ENCODE measurements around the gene SLC25A47.
"Not testable (repeated sequence)": the region's sequence is repeated elsewhere in the genome, so short reads cannot be mapped to it uniquely, and the experiment has no call there.

SLC25A47 gene

GRCh38 chr14:100325231-100325632, 2.1 kb downstream of the SLC25A47 start:
- no peak for DNase-seq (ENCODE audit: low spot score)

- DNase-seq (ENCODE audit: low spot score): no peak
Measured at GRCh38 chr14:100325958-100326357, 2.8 kb downstream of the SLC25A47 start.

GRCh38 chr14:100327128-100327527, 4.0 kb downstream of the SLC25A47 start:
- DNase-seq (ENCODE audit: low spot score): no peak

- no peak for DNase-seq (ENCODE audit: low spot score)
Measured at GRCh38 chr14:100328495-100329163, 5.5 kb downstream of the SLC25A47 start.

GRCh38 chr14:100329233-100330006, 6.3 kb downstream of the SLC25A47 start:
- DNase-seq (ENCODE audit: low spot score): no peak

- no peak for DNase-seq (ENCODE audit: low spot score)
Measured at GRCh38 chr14:100330007-100330344, 6.8 kb downstream of the SLC25A47 start.

GRCh38 chr14:100330388-100330931, 7.3 kb downstream of the SLC25A47 start:
- DNase-seq (ENCODE audit: low spot score): no peak

GRCh38 chr14:100332071-100332639, 9.0 kb downstream of the SLC25A47 start:
- DNase-seq (ENCODE audit: low spot score): no peak

- no peak for DNase-seq (ENCODE audit: low spot score)
Measured at GRCh38 chr14:100332797-100333196, 9.7 kb downstream of the SLC25A47 start.

GRCh38 chr14:100333311-100333710, 10.2 kb downstream of the SLC25A47 start:
- DNase-seq (ENCODE audit: low spot score): no peak

- no peak for DNase-seq (ENCODE audit: low spot score)
Measured at GRCh38 chr14:100333827-100334226, 10.7 kb downstream of the SLC25A47 start.

GRCh38 chr14:100334904-100335303, 11.8 kb downstream of the SLC25A47 start:
- DNase-seq (ENCODE audit: low spot score): no peak

- no peak for DNase-seq (ENCODE audit: low spot score)
Measured at GRCh38 chr14:100336618-100337530, 13.7 kb downstream of the SLC25A47 start.

- DNase-seq (ENCODE audit: low spot score): no peak
Measured at GRCh38 chr14:100339766-100340422, 16.8 kb downstream of the SLC25A47 start.

- no peak for DNase-seq (ENCODE audit: low spot score)
Measured at GRCh38 chr14:100340423-100340813, 17.3 kb downstream of the SLC25A47 start.

GRCh38 chr14:100341301-100342031, 18.3 kb downstream of the SLC25A47 start:
- no peak for DNase-seq (ENCODE audit: low spot score)

GRCh38 chr14:100342195-100342594, 19.1 kb downstream of the SLC25A47 start:
- DNase-seq (ENCODE audit: low spot score): no peak

GRCh38 chr14:100342826-100343225, 19.7 kb downstream of the SLC25A47 start:
- not testable (repeated sequence) for DNase-seq (ENCODE audit: low spot score)

GRCh38 chr14:100344657-100345056, 21.5 kb downstream of the SLC25A47 start:
- DNase-seq (ENCODE audit: low spot score): not testable (repeated sequence)

- DNase-seq (ENCODE audit: low spot score): no peak
Measured at GRCh38 chr14:100345711-100346110, 22.6 kb downstream of the SLC25A47 start.

All from LoVo (cell line).